GM23338 (cell line): ENCODE results near the gene CATSPERD. TPM values are rescaled to one million over a fixed set of nuclear protein-coding genes. Genes with fewer than 3 reads are reported as not detected.

ENCODE experiments used
- ATAC-seq: fragments of 200-7000 bp; cut with Tn5 transposase; 3 replicates; pipeline ENCODE4 v1.9.1; 2020
- DNase-seq: peaks from one replicate; pipeline ENCODE4 v3.0.0-alpha.2; 2015; ENCODE audit warnings: low spot score
- H2AFZ ChIP-seq: fragments of 200-600 bp; sonication (generic); 2 replicates; pipeline ENCODE4 v1.8.0; 2016; ENCODE audit warnings: antibody characterized with exemption, mild to moderate bottlenecking, moderate library complexity
- H3F3A ChIP-seq: fragments of 200-600 bp; sonication (generic); replicated peaks from 2 replicates; pipeline ENCODE4 v1.8.0; 2017; ENCODE audit warnings: antibody characterized with exemption, mixed run types, low read depth
- H3K27ac ChIP-seq: fragments of 200-600 bp; sonication (generic); 2 replicates; pipeline ENCODE4 v1.6.1; 2016; ENCODE audit warnings: low read depth
- H3K27me3 ChIP-seq: fragments of 200-600 bp; sonication (generic); 2 replicates; pipeline ENCODE4 v1.8.0; 2016; ENCODE audit warnings: mild to moderate bottlenecking, mixed run types, moderate library complexity; ENCODE audit not compliant: insufficient read depth
- H3K36me3 ChIP-seq: fragments of 200-600 bp; sonication (generic); 2 replicates; pipeline ENCODE4 v1.8.0; 2016; ENCODE audit warnings: mild to moderate bottlenecking; ENCODE audit not compliant: insufficient read depth
- H3K4me1 ChIP-seq: fragments of 200-600 bp; sonication (generic); 2 replicates; pipeline ENCODE4 v1.8.0; 2016; ENCODE audit warnings: mild to moderate bottlenecking, moderate library complexity; ENCODE audit not compliant: insufficient read depth
- H3K4me2 ChIP-seq: fragments of 200-600 bp; sonication (generic); 2 replicates; pipeline ENCODE4 v1.7.1; 2017; ENCODE audit warnings: mixed run types
- H3K4me3 ChIP-seq: fragments of 200-600 bp; sonication (generic); 2 replicates; pipeline ENCODE4 v1.6.1; 2016; ENCODE audit warnings: mixed run types
- H3K79me2 ChIP-seq: fragments of 200-600 bp; sonication (generic); replicated peaks from 2 replicates; pipeline ENCODE4 v1.8.0; 2017; ENCODE audit warnings: mild to moderate bottlenecking; ENCODE audit not compliant: insufficient read depth
- H3K9me2 ChIP-seq: fragments of 200-600 bp; sonication (generic); 2 replicates; pipeline ENCODE4 v1.8.0; 2017; ENCODE audit not compliant: insufficient read depth
- H4K20me1 ChIP-seq: fragments of 200-600 bp; sonication (generic); replicated peaks from 2 replicates; pipeline ENCODE4 v1.8.0; 2017; ENCODE audit warnings: mild to moderate bottlenecking; ENCODE audit not compliant: insufficient read depth
- H3K27ac Mint-ChIP-seq: 2 replicates; pipeline ENCODE4 v1.8.0; 2020; ENCODE audit warnings: inconsistent platforms, mild to moderate bottlenecking, moderate library complexity, mixed read lengths
- H3K27me3 Mint-ChIP-seq: 3 replicates; pipeline ENCODE4 v1.8.0; 2022; ENCODE audit warnings: low read depth, mild to moderate bottlenecking, moderate library complexity, mixed read lengths, inconsistent platforms; ENCODE audit not compliant: insufficient read depth, poor library complexity
- H3K36me3 Mint-ChIP-seq: 3 replicates; pipeline ENCODE4 v1.8.0; 2021; ENCODE audit warnings: low read depth, mild to moderate bottlenecking, inconsistent platforms, moderate library complexity, mixed read lengths
- H3K4me1 Mint-ChIP-seq: 3 replicates; pipeline ENCODE4 v1.8.0; 2020; ENCODE audit warnings: mild to moderate bottlenecking, inconsistent platforms, mixed read lengths
- H3K4me3 Mint-ChIP-seq: 3 replicates; pipeline ENCODE4 v1.8.0; 2021; ENCODE audit warnings: moderate library complexity, mild to moderate bottlenecking, inconsistent platforms, mixed read lengths
- H3K9me3 Mint-ChIP-seq: 3 replicates; pipeline ENCODE4 v1.8.0; 2020; ENCODE audit warnings: moderate library complexity, mild to moderate bottlenecking, inconsistent platforms, mixed read lengths
- EZH2 ChIP-seq: fragments of 200-600 bp; sonication (generic); IDR thresholded peaks from one replicate; pipeline ENCODE4 v1.8.0; 2017; ENCODE audit warnings: antibody characterized with exemption, mild to moderate bottlenecking, low read depth; ENCODE audit not compliant: unreplicated experiment
- NANOG ChIP-seq: IDR thresholded peaks from 2 replicates; pipeline ENCODE4 v1.6.1; 2016; ENCODE audit warnings: antibody characterized with exemption, borderline replicate concordance
- STAT1 ChIP-seq: IDR thresholded peaks from one replicate; pipeline ENCODE4 v1.6.1; 2016; ENCODE audit warnings: antibody characterized with exemption; ENCODE audit not compliant: unreplicated experiment
- polyA plus RNA-seq: library from polyadenylated mRNA; unstranded; fragments of >200 nt; fragmentation: Nextera tagmentation; extraction: Ambion mirVana; gene quantifications from 2 replicates; pipeline ENCODE4 v1.2.1, GENCODE V29; 2016
- total RNA-seq: library from RNA; depleted of rRNA; stranded (reverse); fragments of >200 nt; shearing (Covaris generic); gene quantifications from 2 replicates; pipeline ENCODE4 v1.2.3, GENCODE V29; 2014
- TF ChIP-seq, protein P1 (sequence below): IDR thresholded peaks from 2 replicates; pipeline ENCODE4 v1.6.1; 2016; ENCODE audit warnings: antibody characterized with exemption
- TF ChIP-seq, protein P2 (sequence below): fragments of 250-450 bp; sonication (Bioruptor Pico); IDR thresholded peaks from 2 replicates; pipeline ENCODE4 v1.5.0; 2020; ENCODE audit warnings: mild to moderate bottlenecking, moderate library complexity
- TF ChIP-seq, protein P3 (sequence below): IDR thresholded peaks from one replicate; pipeline ENCODE4 v1.6.1; 2018; ENCODE audit warnings: antibody characterized with exemption; ENCODE audit not compliant: unreplicated experiment

Gene CATSPERD
- total and polyA plus RNA-seq, 2 experiments from 2014 or later: 0.17 TPM; not detected in 1

DNA sequence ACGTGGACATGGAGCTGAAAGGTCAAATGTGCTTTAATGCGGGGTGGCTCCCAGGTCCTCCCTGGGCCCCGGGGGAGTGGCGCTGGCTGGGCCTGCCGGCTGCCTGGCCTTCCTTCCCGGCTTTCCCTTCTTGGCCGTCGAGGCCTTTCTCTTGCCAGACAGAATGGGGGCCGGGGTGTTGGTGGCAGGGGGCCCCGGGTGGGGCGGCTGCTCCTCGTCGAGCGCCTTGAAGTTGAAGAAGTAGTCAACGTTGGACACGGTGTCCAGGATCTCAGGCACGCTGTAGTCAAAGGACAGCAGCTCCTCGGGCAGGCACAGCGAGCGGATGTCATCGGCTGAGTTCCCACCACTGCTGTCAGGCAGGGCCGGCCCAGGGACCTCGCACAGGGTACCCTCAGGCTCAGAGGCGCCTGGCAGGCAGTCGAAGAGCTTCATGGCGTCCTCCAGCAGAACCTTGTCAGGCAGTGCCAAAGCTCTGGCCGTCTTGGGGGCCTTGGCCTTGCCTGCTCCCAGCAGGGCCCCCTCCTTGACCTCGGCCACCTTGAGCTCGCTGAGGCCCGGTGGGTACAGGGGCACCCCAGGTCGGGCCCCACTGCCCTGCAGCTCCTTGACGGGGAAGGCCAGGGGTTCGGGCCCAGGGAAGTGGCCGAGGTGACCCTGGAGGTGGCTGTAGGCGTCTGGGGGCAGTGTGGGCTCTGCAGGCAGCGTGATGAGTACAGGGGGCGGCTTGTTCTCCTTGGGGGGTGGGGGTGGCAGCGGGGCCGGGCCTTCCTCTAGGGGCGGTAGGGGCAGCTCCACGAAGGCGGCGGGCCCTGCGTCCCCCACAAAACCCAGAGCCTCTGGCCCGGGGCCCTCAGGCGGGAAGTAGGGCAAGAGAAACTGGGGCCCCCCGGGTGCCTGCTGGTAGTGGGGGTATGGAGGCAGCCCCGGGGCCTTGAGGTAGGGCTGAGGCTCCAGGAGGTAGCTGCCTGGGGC, 62.8 kb downstream of the CATSPERD start:
- Mint-ChIP-seq H3K36me3 (peaks cover 21% of the 10 kb centered on the region), H3K9me3 (no peaks in the 10 kb centered on the region), H3K27ac (no peak overlapping the region), H3K27me3 (peaks cover 7% of the 10 kb centered on the region), H3K4me3 (no peak overlapping the region), H3K4me1 (no peaks in the 10 kb centered on the region)
- no peak overlapping the region for H2AFZ ChIP-seq
- H3F3A ChIP-seq: no peaks in the 10 kb centered on the region
- ATAC-seq: peak; percentile 22
- no peak for DNase-seq
- TF ChIP-seq, protein P1, sequence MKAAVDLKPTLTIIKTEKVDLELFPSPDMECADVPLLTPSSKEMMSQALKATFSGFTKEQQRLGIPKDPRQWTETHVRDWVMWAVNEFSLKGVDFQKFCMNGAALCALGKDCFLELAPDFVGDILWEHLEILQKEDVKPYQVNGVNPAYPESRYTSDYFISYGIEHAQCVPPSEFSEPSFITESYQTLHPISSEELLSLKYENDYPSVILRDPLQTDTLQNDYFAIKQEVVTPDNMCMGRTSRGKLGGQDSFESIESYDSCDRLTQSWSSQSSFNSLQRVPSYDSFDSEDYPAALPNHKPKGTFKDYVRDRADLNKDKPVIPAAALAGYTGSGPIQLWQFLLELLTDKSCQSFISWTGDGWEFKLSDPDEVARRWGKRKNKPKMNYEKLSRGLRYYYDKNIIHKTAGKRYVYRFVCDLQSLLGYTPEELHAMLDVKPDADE: no peak
- TF ChIP-seq, protein P2, sequence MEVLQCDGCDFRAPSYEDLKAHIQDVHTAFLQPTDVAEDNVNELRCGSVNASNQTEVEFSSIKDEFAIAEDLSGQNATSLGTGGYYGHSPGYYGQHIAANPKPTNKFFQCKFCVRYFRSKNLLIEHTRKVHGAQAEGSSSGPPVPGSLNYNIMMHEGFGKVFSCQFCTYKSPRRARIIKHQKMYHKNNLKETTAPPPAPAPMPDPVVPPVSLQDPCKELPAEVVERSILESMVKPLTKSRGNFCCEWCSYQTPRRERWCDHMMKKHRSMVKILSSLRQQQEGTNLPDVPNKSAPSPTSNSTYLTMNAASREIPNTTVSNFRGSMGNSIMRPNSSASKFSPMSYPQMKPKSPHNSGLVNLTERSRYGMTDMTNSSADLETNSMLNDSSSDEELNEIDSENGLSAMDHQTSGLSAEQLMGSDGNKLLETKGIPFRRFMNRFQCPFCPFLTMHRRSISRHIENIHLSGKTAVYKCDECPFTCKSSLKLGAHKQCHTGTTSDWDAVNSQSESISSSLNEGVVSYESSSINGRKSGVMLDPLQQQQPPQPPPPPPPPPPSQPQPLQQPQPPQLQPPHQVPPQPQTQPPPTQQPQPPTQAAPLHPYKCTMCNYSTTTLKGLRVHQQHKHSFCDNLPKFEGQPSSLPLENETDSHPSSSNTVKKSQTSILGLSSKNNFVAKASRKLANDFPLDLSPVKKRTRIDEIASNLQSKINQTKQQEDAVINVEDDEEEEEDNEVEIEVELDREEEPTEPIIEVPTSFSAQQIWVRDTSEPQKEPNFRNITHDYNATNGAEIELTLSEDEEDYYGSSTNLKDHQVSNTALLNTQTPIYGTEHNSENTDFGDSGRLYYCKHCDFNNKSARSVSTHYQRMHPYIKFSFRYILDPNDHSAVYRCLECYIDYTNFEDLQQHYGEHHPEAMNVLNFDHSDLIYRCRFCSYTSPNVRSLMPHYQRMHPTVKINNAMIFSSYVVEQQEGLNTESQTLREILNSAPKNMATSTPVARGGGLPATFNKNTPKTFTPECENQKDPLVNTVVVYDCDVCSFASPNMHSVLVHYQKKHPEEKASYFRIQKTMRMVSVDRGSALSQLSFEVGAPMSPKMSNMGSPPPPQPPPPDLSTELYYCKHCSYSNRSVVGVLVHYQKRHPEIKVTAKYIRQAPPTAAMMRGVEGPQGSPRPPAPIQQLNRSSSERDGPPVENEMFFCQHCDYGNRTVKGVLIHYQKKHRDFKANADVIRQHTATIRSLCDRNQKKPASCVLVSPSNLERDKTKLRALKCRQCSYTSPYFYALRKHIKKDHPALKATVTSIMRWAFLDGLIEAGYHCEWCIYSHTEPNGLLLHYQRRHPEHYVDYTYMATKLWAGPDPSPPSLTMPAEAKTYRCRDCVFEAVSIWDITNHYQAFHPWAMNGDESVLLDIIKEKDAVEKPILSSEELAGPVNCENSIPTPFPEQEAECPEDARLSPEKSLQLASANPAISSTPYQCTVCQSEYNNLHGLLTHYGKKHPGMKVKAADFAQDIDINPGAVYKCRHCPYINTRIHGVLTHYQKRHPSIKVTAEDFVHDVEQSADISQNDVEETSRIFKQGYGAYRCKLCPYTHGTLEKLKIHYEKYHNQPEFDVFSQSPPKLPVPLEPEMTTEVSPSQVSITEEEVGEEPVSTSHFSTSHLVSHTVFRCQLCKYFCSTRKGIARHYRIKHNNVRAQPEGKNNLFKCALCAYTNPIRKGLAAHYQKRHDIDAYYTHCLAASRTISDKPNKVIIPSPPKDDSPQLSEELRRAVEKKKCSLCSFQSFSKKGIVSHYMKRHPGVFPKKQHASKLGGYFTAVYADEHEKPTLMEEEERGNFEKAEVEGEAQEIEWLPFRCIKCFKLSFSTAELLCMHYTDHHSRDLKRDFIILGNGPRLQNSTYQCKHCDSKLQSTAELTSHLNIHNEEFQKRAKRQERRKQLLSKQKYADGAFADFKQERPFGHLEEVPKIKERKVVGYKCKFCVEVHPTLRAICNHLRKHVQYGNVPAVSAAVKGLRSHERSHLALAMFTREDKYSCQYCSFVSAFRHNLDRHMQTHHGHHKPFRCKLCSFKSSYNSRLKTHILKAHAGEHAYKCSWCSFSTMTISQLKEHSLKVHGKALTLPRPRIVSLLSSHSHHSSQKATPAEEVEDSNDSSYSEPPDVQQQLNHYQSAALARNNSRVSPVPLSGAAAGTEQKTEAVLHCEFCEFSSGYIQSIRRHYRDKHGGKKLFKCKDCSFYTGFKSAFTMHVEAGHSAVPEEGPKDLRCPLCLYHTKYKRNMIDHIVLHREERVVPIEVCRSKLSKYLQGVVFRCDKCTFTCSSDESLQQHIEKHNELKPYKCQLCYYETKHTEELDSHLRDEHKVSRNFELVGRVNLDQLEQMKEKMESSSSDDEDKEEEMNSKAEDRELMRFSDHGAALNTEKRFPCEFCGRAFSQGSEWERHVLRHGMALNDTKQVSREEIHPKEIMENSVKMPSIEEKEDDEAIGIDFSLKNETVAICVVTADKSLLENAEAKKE (CRISPR knock-in tag): no peak
- TF ChIP-seq EZH2 (no peak), NANOG (no peak), STAT1 (no peak)
- TF ChIP-seq, protein P3, sequence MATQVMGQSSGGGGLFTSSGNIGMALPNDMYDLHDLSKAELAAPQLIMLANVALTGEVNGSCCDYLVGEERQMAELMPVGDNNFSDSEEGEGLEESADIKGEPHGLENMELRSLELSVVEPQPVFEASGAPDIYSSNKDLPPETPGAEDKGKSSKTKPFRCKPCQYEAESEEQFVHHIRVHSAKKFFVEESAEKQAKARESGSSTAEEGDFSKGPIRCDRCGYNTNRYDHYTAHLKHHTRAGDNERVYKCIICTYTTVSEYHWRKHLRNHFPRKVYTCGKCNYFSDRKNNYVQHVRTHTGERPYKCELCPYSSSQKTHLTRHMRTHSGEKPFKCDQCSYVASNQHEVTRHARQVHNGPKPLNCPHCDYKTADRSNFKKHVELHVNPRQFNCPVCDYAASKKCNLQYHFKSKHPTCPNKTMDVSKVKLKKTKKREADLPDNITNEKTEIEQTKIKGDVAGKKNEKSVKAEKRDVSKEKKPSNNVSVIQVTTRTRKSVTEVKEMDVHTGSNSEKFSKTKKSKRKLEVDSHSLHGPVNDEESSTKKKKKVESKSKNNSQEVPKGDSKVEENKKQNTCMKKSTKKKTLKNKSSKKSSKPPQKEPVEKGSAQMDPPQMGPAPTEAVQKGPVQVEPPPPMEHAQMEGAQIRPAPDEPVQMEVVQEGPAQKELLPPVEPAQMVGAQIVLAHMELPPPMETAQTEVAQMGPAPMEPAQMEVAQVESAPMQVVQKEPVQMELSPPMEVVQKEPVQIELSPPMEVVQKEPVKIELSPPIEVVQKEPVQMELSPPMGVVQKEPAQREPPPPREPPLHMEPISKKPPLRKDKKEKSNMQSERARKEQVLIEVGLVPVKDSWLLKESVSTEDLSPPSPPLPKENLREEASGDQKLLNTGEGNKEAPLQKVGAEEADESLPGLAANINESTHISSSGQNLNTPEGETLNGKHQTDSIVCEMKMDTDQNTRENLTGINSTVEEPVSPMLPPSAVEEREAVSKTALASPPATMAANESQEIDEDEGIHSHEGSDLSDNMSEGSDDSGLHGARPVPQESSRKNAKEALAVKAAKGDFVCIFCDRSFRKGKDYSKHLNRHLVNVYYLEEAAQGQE: no peak
- no peaks in the 10 kb centered on the region for H3K36me3 ChIP-seq
- H3K4me1 ChIP-seq: no peaks in the 10 kb centered on the region
- no peak overlapping the region for H3K27ac ChIP-seq
- no peaks in the 10 kb centered on the region for H3K9me2 ChIP-seq
- H3K4me2 ChIP-seq: no peak overlapping the region
- H3K79me2 ChIP-seq: no peaks in the 10 kb centered on the region
- H3K27me3 ChIP-seq: no peaks in the 10 kb centered on the region
- H4K20me1 ChIP-seq: 0 out of 2 replicates have a peak, but pooled peaks cover 3% of the 10 kb centered on the region
- H3K4me3 ChIP-seq: no peak overlapping the region
